ENCODE measurements around the gene CYP46A1. TPM values are rescaled to one million over a fixed set of nuclear protein-coding genes. Genes with fewer than 3 reads are reported as not detected.

CYP46A1 gene
- total and polyA plus RNA-seq, 9 donors, result 2.3 to 6.3 (median 3.7) TPM

- H3K27me3 ChIP-seq (ENCODE audit: control insufficient read depth, insufficient read depth, low read length), result peaks cover 20% of the 10 kb centered on the region
- WGBS (ENCODE audit: insufficient coverage), result 90% methylated on average over 5 of the region's 8 CpGs
- H3K27ac ChIP-seq (ENCODE audit: low read length), result no peak overlapping the region
These were observed 4.6 kb upstream of the CYP46A1 start for GRCh38 chr14:99679543-99679942.

GRCh38 chr14:99679996-99680395, 4.1 kb upstream of the CYP46A1 start:
- no peaks in the 10 kb centered on the region for H3K36me3 ChIP-seq (ENCODE audit: control insufficient read depth, insufficient read depth, low read length)
- DNase-seq, result no peak
- peaks cover 16% of the 10 kb centered on the region for H3K4me1 ChIP-seq (ENCODE audit: control insufficient read depth, insufficient read depth, low read length)
- no peak overlapping the region for H3K27ac ChIP-seq (ENCODE audit: low read length)
- H3K27me3 ChIP-seq (ENCODE audit: control insufficient read depth, insufficient read depth, low read length), result peaks cover 17% of the 10 kb centered on the region
- H3K9me3 ChIP-seq (replicated peaks; ENCODE audit: control insufficient read depth, low read depth, low read length), result peaks cover 9% of the 10 kb centered on the region
- no peak overlapping the region for H3K4me3 ChIP-seq (ENCODE audit: low read length)
- WGBS (ENCODE audit: insufficient coverage), result 59% methylated on average over 2 of the region's 5 CpGs

More at GRCh38 chr14:99679543-99679942, 4.6 kb upstream of the CYP46A1 start:
- Histone ChIP-seq H3K4me3 (ENCODE audit: low read length) (no peak overlapping the region), H3K36me3 (ENCODE audit: control insufficient read depth, insufficient read depth, low read length) (no peaks in the 10 kb centered on the region), H3K4me1 (ENCODE audit: control insufficient read depth, insufficient read depth, low read length) (peaks cover 12% of the 10 kb centered on the region), H3K9me3 (replicated peaks; ENCODE audit: control insufficient read depth, low read depth, low read length) (peaks cover 9% of the 10 kb centered on the region)
- no peak for DNase-seq

- H3K4me1 ChIP-seq (ENCODE audit: control insufficient read depth, insufficient read depth, low read length), result peaks cover 18% of the 10 kb centered on the region
- peaks cover 5% of the 10 kb centered on the region for H3K27me3 ChIP-seq (ENCODE audit: control insufficient read depth, insufficient read depth, low read length)
- 84% methylated on average over 12 of the region's 12 CpGs for WGBS (ENCODE audit: insufficient coverage)
- peaks cover 9% of the 10 kb centered on the region for H3K9me3 ChIP-seq (replicated peaks; ENCODE audit: control insufficient read depth, low read depth, low read length)
- no peaks in the 10 kb centered on the region for H3K36me3 ChIP-seq (ENCODE audit: control insufficient read depth, insufficient read depth, low read length)
- no peak overlapping the region for H3K27ac ChIP-seq (ENCODE audit: low read length)
- no peak overlapping the region for H3K4me3 ChIP-seq (ENCODE audit: low read length)
- DNase-seq, result peak; percentile 11
These were observed 2.8 kb upstream of the CYP46A1 start for GRCh38 chr14:99681101-99681831.

- peaks cover 9% of the 10 kb centered on the region for H3K9me3 ChIP-seq (replicated peaks; ENCODE audit: control insufficient read depth, low read depth, low read length)
- no peak overlapping the region for H3K4me3 ChIP-seq (ENCODE audit: low read length)
- no peaks in the 10 kb centered on the region for H3K36me3 ChIP-seq (ENCODE audit: control insufficient read depth, insufficient read depth, low read length)
- H3K27me3 ChIP-seq (ENCODE audit: control insufficient read depth, insufficient read depth, low read length), result peaks cover 2% of the 10 kb centered on the region
- 85% methylated on average over 6 of the region's 11 CpGs for WGBS (ENCODE audit: insufficient coverage)
- DNase-seq, result peak; percentile 22
- peaks cover 18% of the 10 kb centered on the region for H3K4me1 ChIP-seq (ENCODE audit: control insufficient read depth, insufficient read depth, low read length)
- no peak overlapping the region for H3K27ac ChIP-seq (ENCODE audit: low read length)
These were observed 2.3 kb upstream of the CYP46A1 start for GRCh38 chr14:99681832-99682148.

GRCh38 chr14:99682809-99683618, 1.1 kb upstream of the CYP46A1 start:
- Histone ChIP-seq H3K4me1 (ENCODE audit: control insufficient read depth, insufficient read depth, low read length) (peaks cover 21% of the 10 kb centered on the region), H3K36me3 (ENCODE audit: control insufficient read depth, insufficient read depth, low read length) (no peaks in the 10 kb centered on the region), H3K27me3 (ENCODE audit: control insufficient read depth, insufficient read depth, low read length) (peaks cover 6% of the 10 kb centered on the region), H3K9me3 (replicated peaks; ENCODE audit: control insufficient read depth, low read depth, low read length) (peaks cover 3% of the 10 kb centered on the region), H3K27ac (ENCODE audit: low read length) (peak overlapping the region; percentile 94), H3K4me3 (ENCODE audit: low read length) (peak overlapping the region; percentile 95)
- WGBS (ENCODE audit: insufficient coverage), result under 1% methylated on average over 40 of the region's 42 CpGs
- peak; percentile 84 for DNase-seq

GRCh38 chr14:99684410-99684934, 374 bp downstream of the CYP46A1 start:
- Histone ChIP-seq H3K36me3 (ENCODE audit: control insufficient read depth, insufficient read depth, low read length) (no peaks in the 10 kb centered on the region), H3K27ac (ENCODE audit: low read length) (peak overlapping the region; percentile 69), H3K27me3 (ENCODE audit: control insufficient read depth, insufficient read depth, low read length) (peaks cover 11% of the 10 kb centered on the region), H3K4me3 (ENCODE audit: low read length) (peak overlapping the region; percentile 34), H3K9me3 (replicated peaks; ENCODE audit: control insufficient read depth, low read depth, low read length) (no peaks in the 10 kb centered on the region), H3K4me1 (ENCODE audit: control insufficient read depth, insufficient read depth, low read length) (peaks cover 21% of the 10 kb centered on the region)
- DNase-seq, result peak; percentile 70
- WGBS (ENCODE audit: insufficient coverage), result 3% methylated on average over 45 of the region's 45 CpGs

- Histone ChIP-seq H3K27ac (ENCODE audit: low read length) (no peak overlapping the region), H3K27me3 (ENCODE audit: control insufficient read depth, insufficient read depth, low read length) (peaks cover 15% of the 10 kb centered on the region), H3K4me1 (ENCODE audit: control insufficient read depth, insufficient read depth, low read length) (peaks cover 21% of the 10 kb centered on the region), H3K36me3 (ENCODE audit: control insufficient read depth, insufficient read depth, low read length) (no peaks in the 10 kb centered on the region), H3K9me3 (replicated peaks; ENCODE audit: control insufficient read depth, low read depth, low read length) (no peaks in the 10 kb centered on the region), H3K4me3 (ENCODE audit: low read length) (no peak overlapping the region)
- no CpG with 5 or more reads among the region's 11 CpGs for WGBS (ENCODE audit: insufficient coverage)
- no peak for DNase-seq
These were observed 1.1 kb downstream of the CYP46A1 start for GRCh38 chr14:99685151-99685591.

- DNase-seq, result no peak
- Histone ChIP-seq H3K27me3 (ENCODE audit: control insufficient read depth, insufficient read depth, low read length) (peaks cover 15% of the 10 kb centered on the region), H3K27ac (ENCODE audit: low read length) (no peak overlapping the region), H3K4me3 (ENCODE audit: low read length) (no peak overlapping the region), H3K36me3 (ENCODE audit: control insufficient read depth, insufficient read depth, low read length) (no peaks in the 10 kb centered on the region), H3K4me1 (ENCODE audit: control insufficient read depth, insufficient read depth, low read length) (peaks cover 21% of the 10 kb centered on the region), H3K9me3 (replicated peaks; ENCODE audit: control insufficient read depth, low read depth, low read length) (no peaks in the 10 kb centered on the region)
- WGBS (ENCODE audit: insufficient coverage), result 40% methylated on average over 1 of the region's 1 CpG
These were observed 1.5 kb downstream of the CYP46A1 start for GRCh38 chr14:99685596-99685995.

GRCh38 chr14:99686557-99687283, 2.6 kb downstream of the CYP46A1 start:
- DNase-seq, result no peak
- peaks cover 14% of the 10 kb centered on the region for H3K27me3 ChIP-seq (ENCODE audit: control insufficient read depth, insufficient read depth, low read length)
- no peaks in the 10 kb centered on the region for H3K36me3 ChIP-seq (ENCODE audit: control insufficient read depth, insufficient read depth, low read length)
- no peak overlapping the region for H3K4me3 ChIP-seq (ENCODE audit: low read length)
- no peaks in the 10 kb centered on the region for H3K9me3 ChIP-seq (replicated peaks; ENCODE audit: control insufficient read depth, low read depth, low read length)
- peaks cover 21% of the 10 kb centered on the region for H3K4me1 ChIP-seq (ENCODE audit: control insufficient read depth, insufficient read depth, low read length)
- whole genome bisulfite sequencing (ENCODE audit: insufficient coverage), result 82% methylated on average over 4 of the region's 8 CpGs
- H3K27ac ChIP-seq (ENCODE audit: low read length), result no peak overlapping the region
